ENCODE data around the gene CLASP1. TPM values are rescaled to one million over a fixed set of nuclear protein-coding genes. Genes with fewer than 3 reads are reported as not detected.

CLASP1 gene
- total and polyA plus RNA-seq, 5 donors from 2014 or later: 8.7 to 72.1 (median 12.2) TPM

- no peaks in the 10 kb centered on the region for H3K4me1 ChIP-seq (ENCODE audit: control insufficient read depth, insufficient read depth, low read length, poor library complexity, severe bottlenecking)
- ATAC-seq (ENCODE audit: low read depth in 2 of 2): no peak
- H3K27ac ChIP-seq (ENCODE audit: insufficient read depth, low read length, poor library complexity, severe bottlenecking): no peak overlapping the region
- DNase-seq: no peak
- no peaks in the 10 kb centered on the region for H3K4me1 Mint-ChIP-seq
- peaks cover 62% of the 10 kb centered on the region for H3K36me3 Mint-ChIP-seq
- H3K27me3 ChIP-seq (ENCODE audit: control insufficient read depth, insufficient read depth, low read length): no peaks in the 10 kb centered on the region
- H3K4me3 Mint-ChIP-seq: no peak overlapping the region
- H3K27ac Mint-ChIP-seq: peak overlapping the region in 2 of 3 donors; percentile 15 to 24
- no peaks in the 10 kb centered on the region for H3K9me3 Mint-ChIP-seq
- H3K27me3 Mint-ChIP-seq: no peaks in the 10 kb centered on the region
- peaks cover 41% of the 10 kb centered on the region for H3K36me3 ChIP-seq (ENCODE audit: control insufficient read depth, insufficient read depth, low read length)
- no peaks in the 10 kb centered on the region for H3K9me3 ChIP-seq (ENCODE audit: control insufficient read depth in 2 of 2, low read length in 2 of 2)
- no peak overlapping the region for H3K4me3 ChIP-seq (ENCODE audit: low read depth, low read length)
Observed at GRCh38 chr2:121372082-121372481, 277.2 kb downstream of the CLASP1 start.

- peaks cover 54% of the 10 kb centered on the region for H3K36me3 Mint-ChIP-seq
- peak overlapping the region in 1 of 3 donors; percentile 42 for H3K27ac Mint-ChIP-seq
- ATAC-seq (ENCODE audit: low read depth in 2 of 2): no peak
- Histone ChIP-seq H3K36me3 (ENCODE audit: control insufficient read depth, insufficient read depth, low read length) (peaks cover 44% of the 10 kb centered on the region), H3K4me3 (ENCODE audit: low read depth, low read length) (no peak overlapping the region), H3K27me3 (ENCODE audit: control insufficient read depth, insufficient read depth, low read length) (no peaks in the 10 kb centered on the region), H3K27ac (ENCODE audit: insufficient read depth, low read length, poor library complexity, severe bottlenecking) (no peak overlapping the region), H3K4me1 (ENCODE audit: control insufficient read depth, insufficient read depth, low read length, poor library complexity, severe bottlenecking) (no peaks in the 10 kb centered on the region), H3K9me3 (ENCODE audit: control insufficient read depth in 2 of 2, low read length in 2 of 2) (no peaks in the 10 kb centered on the region)
- DNase-seq: no peak
- H3K4me3 Mint-ChIP-seq: no peak overlapping the region
- H3K9me3 Mint-ChIP-seq: peaks cover 0 to 2% (median 0%) of the 10 kb centered on the region in 7 donors
- peaks cover 0 to 4% (median 0%) of the 10 kb centered on the region in 4 donors for H3K4me1 Mint-ChIP-seq
- H3K27me3 Mint-ChIP-seq: no peaks in the 10 kb centered on the region
Observed at GRCh38 chr2:121368836-121369235, 280.4 kb downstream of the CLASP1 start.

- H3K4me1 Mint-ChIP-seq: peaks cover 0 to 4% (median under 1%) of the 10 kb centered on the region in 4 donors
- no peaks in the 10 kb centered on the region for H3K4me1 ChIP-seq (ENCODE audit: control insufficient read depth, insufficient read depth, low read length, poor library complexity, severe bottlenecking)
- peaks cover 0 to 2% (median 0%) of the 10 kb centered on the region in 7 donors for H3K9me3 Mint-ChIP-seq
- no peak overlapping the region for H3K27ac ChIP-seq (ENCODE audit: insufficient read depth, low read length, poor library complexity, severe bottlenecking)
- DNase-seq: no peak
- H3K9me3 ChIP-seq (ENCODE audit: control insufficient read depth in 2 of 2, low read length in 2 of 2): no peaks in the 10 kb centered on the region
- peaks cover 52% of the 10 kb centered on the region for H3K36me3 Mint-ChIP-seq
- no peak overlapping the region for H3K27ac Mint-ChIP-seq
- H3K4me3 Mint-ChIP-seq: no peak overlapping the region
- H3K36me3 ChIP-seq (ENCODE audit: control insufficient read depth, insufficient read depth, low read length): peaks cover 49% of the 10 kb centered on the region
- ATAC-seq (ENCODE audit: low read depth in 2 of 2): no peak
- H3K27me3 ChIP-seq (ENCODE audit: control insufficient read depth, insufficient read depth, low read length): no peaks in the 10 kb centered on the region
- H3K4me3 ChIP-seq (ENCODE audit: low read depth, low read length): no peak overlapping the region
- H3K27me3 Mint-ChIP-seq: no peaks in the 10 kb centered on the region
Observed at GRCh38 chr2:121368155-121368554, 281.1 kb downstream of the CLASP1 start.

- Histone ChIP-seq H3K9me3 (ENCODE audit: control insufficient read depth in 2 of 2, low read length in 2 of 2) (no peaks in the 10 kb centered on the region), H3K27me3 (ENCODE audit: control insufficient read depth, insufficient read depth, low read length) (no peaks in the 10 kb centered on the region), H3K36me3 (ENCODE audit: control insufficient read depth, insufficient read depth, low read length) (peaks cover 50% of the 10 kb centered on the region), H3K4me1 (ENCODE audit: control insufficient read depth, insufficient read depth, low read length, poor library complexity, severe bottlenecking) (no peaks in the 10 kb centered on the region), H3K4me3 (ENCODE audit: low read depth, low read length) (no peak overlapping the region), H3K27ac (ENCODE audit: insufficient read depth, low read length, poor library complexity, severe bottlenecking) (no peak overlapping the region)
- DNase-seq: no peak
- Mint-ChIP-seq H3K9me3 (peaks cover 0 to 2% (median 0%) of the 10 kb centered on the region in 7 donors), H3K4me1 (peaks cover 0 to 4% (median under 1%) of the 10 kb centered on the region in 4 donors), H3K27ac (no peak overlapping the region), H3K27me3 (no peaks in the 10 kb centered on the region), H3K4me3 (no peak overlapping the region), H3K36me3 (peaks cover 52% of the 10 kb centered on the region)
- ATAC-seq (ENCODE audit: low read depth in 2 of 2): no peak
Observed at GRCh38 chr2:121367246-121367900, 281.9 kb downstream of the CLASP1 start.

- Mint-ChIP-seq H3K9me3 (peaks cover 0 to 2% (median 0%) of the 10 kb centered on the region in 7 donors), H3K27me3 (no peaks in the 10 kb centered on the region), H3K36me3 (peaks cover 51% of the 10 kb centered on the region), H3K4me1 (peaks cover 0 to 4% (median under 1%) of the 10 kb centered on the region in 4 donors), H3K4me3 (no peak overlapping the region), H3K27ac (peak overlapping the region in 2 of 3 donors; percentile 11 to 85)
- Histone ChIP-seq H3K27me3 (ENCODE audit: control insufficient read depth, insufficient read depth, low read length) (no peaks in the 10 kb centered on the region), H3K27ac (ENCODE audit: insufficient read depth, low read length, poor library complexity, severe bottlenecking) (no peak overlapping the region), H3K36me3 (ENCODE audit: control insufficient read depth, insufficient read depth, low read length) (peaks cover 60% of the 10 kb centered on the region), H3K4me1 (ENCODE audit: control insufficient read depth, insufficient read depth, low read length, poor library complexity, severe bottlenecking) (no peaks in the 10 kb centered on the region), H3K4me3 (ENCODE audit: low read depth, low read length) (no peak overlapping the region), H3K9me3 (ENCODE audit: control insufficient read depth in 2 of 2, low read length in 2 of 2) (no peaks in the 10 kb centered on the region)
- DNase-seq (no peak), ATAC-seq (ENCODE audit: low read depth in 2 of 2) (no peak)
Observed at GRCh38 chr2:121366040-121366439, 283.2 kb downstream of the CLASP1 start.

- Histone ChIP-seq H3K4me1 (ENCODE audit: control insufficient read depth, insufficient read depth, low read length, poor library complexity, severe bottlenecking) (no peaks in the 10 kb centered on the region), H3K27ac (ENCODE audit: insufficient read depth, low read length, poor library complexity, severe bottlenecking) (no peak overlapping the region), H3K27me3 (ENCODE audit: control insufficient read depth, insufficient read depth, low read length) (no peaks in the 10 kb centered on the region), H3K9me3 (ENCODE audit: control insufficient read depth in 2 of 2, low read length in 2 of 2) (no peaks in the 10 kb centered on the region), H3K36me3 (ENCODE audit: control insufficient read depth, insufficient read depth, low read length) (peaks cover 67% of the 10 kb centered on the region), H3K4me3 (ENCODE audit: low read depth, low read length) (no peak overlapping the region)
- no peak for DNase-seq
- H3K9me3 Mint-ChIP-seq: peaks cover 0 to 2% (median 0%) of the 10 kb centered on the region in 7 donors
- H3K27ac Mint-ChIP-seq: peak overlapping the region in 1 of 3 donors; percentile 11
- H3K4me1 Mint-ChIP-seq: peaks cover 0 to 9% (median 3%) of the 10 kb centered on the region in 4 donors
- peaks cover 51% of the 10 kb centered on the region for H3K36me3 Mint-ChIP-seq
- no peak for ATAC-seq (ENCODE audit: low read depth in 2 of 2)
- H3K27me3 Mint-ChIP-seq: no peaks in the 10 kb centered on the region
- H3K4me3 Mint-ChIP-seq: no peak overlapping the region
Observed at GRCh38 chr2:121365061-121365460, 284.2 kb downstream of the CLASP1 start.

GRCh38 chr2:121363632-121364420, 285.4 kb downstream of the CLASP1 start:
- H3K4me1 ChIP-seq (ENCODE audit: control insufficient read depth, insufficient read depth, low read length, poor library complexity, severe bottlenecking): no peaks in the 10 kb centered on the region
- H3K36me3 ChIP-seq (ENCODE audit: control insufficient read depth, insufficient read depth, low read length): peaks cover 70% of the 10 kb centered on the region
- no peaks in the 10 kb centered on the region for H3K9me3 ChIP-seq (ENCODE audit: control insufficient read depth in 2 of 2, low read length in 2 of 2)
- peaks cover 0 to 2% (median 0%) of the 10 kb centered on the region in 7 donors for H3K9me3 Mint-ChIP-seq
- no peaks in the 10 kb centered on the region for H3K27me3 Mint-ChIP-seq
- peak overlapping the region in 1 of 3 donors; percentile 60 for H3K27ac Mint-ChIP-seq
- DNase-seq (no peak), ATAC-seq (ENCODE audit: low read depth in 2 of 2) (no peak)
- H3K27ac ChIP-seq (ENCODE audit: insufficient read depth, low read length, poor library complexity, severe bottlenecking): no peak overlapping the region
- H3K4me3 ChIP-seq (ENCODE audit: low read depth, low read length): no peak overlapping the region
- no peak overlapping the region for H3K4me3 Mint-ChIP-seq
- H3K27me3 ChIP-seq (ENCODE audit: control insufficient read depth, insufficient read depth, low read length): no peaks in the 10 kb centered on the region
- peaks cover 51% of the 10 kb centered on the region for H3K36me3 Mint-ChIP-seq
- peaks cover 0 to 11% (median 3%) of the 10 kb centered on the region in 4 donors for H3K4me1 Mint-ChIP-seq

All from CD4-positive, CD25-positive, alpha-beta regulatory T cell (primary cell).